ENCODE measurements around the gene DPY19L1.

DNA sequence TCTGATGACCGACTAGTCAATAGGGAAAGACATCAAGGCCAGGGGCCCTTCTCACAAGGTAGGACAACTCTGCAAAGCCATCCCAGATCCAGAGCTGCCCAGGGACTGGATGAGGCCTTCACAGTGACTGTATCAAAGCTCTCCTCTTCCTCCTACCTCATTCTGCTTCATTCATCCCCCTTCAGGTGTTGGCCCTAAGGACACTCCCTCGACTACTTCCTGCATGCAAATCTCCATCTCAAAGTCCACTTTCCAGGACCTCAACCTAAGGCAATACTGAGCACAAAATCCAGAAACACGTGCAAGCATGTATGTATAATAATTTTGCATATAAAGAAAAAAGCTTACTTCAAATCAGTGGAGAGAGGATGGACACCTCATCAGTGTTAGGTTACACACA lies 25.1 kb downstream of the DPY19L1 start:
- TF ChIP-seq POLR2A (IDR thresholded peaks at IDR 0.05; ENCODE audit: low read depth, low read length) (no peak), POLR2AphosphoS5 (IDR thresholded peaks at IDR 0.05; ENCODE audit: low read depth, low read length) (no peak)
